ENCODE results near the gene PRPF4.
A peak's percentile ranks its signal among the peaks of the same experiment; 100 is the strongest.

The PRPF4 gene

DNA sequence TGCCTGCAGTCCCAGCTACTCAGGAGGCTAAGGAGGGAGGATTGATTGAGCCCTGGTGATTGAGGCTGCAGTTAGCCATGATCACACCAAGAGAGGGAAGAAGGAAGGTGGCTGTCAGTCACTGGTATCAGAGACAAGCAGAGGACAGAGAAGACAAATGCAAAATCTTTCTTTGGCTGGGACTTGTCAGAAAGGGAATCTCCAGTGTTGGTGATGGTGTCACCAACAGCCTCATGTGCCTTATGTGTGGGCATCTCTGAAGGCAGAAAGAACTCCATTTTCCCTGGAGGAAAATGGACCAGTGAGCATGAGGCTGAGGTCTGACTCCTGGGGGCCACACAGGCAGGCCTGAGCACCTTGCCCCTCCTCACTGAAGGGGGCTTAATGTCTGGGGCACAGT, 39.8 kb downstream of the PRPF4 start:
- DNase-seq, result no peak

DNA sequence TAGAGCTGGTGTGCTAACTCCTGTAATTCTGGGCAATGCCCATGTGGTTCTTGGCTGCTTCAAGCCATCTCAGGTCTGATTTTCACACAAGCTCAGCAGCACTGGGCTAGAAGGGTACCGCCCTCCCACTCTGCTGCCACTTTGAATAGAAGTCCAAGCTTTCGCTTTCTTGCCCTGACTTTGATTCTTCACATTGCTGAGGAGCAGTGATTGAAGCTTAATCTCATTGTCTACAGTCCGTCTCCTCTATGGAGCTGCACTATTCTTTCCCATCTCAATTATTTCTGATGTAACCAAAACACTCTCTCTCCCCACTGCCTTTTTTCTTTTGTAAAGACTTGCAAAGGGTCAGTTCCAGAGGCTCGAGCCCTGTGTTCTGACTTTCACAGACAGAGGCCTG, 40.6 kb downstream of the PRPF4 start:
- DNase-seq, result no peak

DNA sequence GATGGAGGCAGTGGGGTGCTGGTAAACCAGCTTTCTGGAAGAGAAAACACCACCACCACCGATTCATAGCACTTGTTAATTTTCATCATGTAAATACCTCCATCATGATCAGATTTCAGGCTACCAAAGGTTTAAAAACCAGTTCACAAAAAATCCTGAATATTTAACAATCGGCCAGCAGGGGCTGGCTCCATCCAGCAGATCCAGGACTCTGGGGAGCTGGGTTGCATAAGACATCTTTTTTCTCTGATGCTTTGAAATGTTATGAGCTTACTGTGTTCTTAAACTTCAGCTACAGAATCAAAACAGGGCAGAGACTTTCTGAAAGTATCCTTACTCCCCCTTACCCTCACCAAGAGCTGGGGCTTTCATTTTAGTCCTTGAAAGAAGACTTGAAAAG, 42.3 kb downstream of the PRPF4 start:
- no peak for DNase-seq

DNA sequence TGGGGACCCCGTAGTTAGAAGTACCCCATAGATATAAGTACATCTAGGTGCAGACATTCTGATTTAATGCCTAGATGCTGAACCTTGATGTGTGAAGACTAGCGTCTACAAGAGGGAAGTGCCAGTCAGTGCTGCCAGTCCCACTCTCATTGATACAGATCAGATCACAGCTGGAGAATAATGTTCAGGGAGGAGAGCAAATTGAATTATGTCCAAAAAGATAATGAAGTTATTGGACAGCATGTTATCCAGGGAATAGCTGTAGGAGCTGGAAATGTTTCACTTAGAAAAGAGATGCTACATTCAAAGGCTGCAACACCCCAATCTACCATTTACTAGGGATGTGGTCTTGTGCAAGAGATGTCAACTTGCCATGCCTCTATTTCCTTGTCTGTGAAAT, 43.6 kb downstream of the PRPF4 start:
- no peak for DNase-seq

DNA sequence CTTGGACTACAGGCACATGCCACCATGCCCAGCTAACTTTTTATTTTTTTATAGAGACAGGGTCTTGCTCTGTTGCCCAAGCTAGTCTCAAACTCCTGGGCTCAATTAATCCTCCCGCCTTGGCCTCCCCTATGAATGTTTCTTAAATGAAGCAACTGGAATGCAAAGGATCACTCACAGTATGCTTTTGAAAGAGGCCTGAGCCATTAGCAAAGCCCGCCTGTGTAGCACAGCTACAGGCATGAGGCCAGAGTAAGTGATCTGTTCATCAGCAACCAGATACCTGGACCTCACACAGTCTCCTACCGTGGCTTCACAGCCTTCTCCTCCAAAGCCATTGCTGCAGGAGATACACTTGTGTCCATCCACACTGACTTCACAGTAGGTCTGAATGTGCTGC, 44.6 kb downstream of the PRPF4 start:
- DNase-seq, result no peak

DNA sequence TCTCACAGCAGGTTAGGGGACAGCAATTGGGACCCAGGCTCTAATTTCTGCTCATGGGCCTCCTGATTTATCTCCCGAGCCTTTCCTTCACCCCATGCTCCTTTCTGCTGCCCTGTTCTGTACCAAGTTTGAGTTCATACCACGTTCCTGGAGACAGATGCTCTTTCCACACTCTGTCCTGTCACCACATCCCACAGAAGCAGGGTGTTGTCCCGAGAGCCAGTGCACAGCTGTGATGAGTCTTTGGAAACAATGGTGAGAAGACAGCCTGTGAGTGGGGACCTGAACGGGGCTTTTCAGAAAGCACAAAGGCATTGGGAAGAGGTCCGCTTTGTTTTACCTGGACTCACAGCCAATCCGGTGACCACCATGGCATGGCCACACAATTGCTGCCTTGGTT, 47.2 kb downstream of the PRPF4 start:
- DNase-seq, result no peak

DNA sequence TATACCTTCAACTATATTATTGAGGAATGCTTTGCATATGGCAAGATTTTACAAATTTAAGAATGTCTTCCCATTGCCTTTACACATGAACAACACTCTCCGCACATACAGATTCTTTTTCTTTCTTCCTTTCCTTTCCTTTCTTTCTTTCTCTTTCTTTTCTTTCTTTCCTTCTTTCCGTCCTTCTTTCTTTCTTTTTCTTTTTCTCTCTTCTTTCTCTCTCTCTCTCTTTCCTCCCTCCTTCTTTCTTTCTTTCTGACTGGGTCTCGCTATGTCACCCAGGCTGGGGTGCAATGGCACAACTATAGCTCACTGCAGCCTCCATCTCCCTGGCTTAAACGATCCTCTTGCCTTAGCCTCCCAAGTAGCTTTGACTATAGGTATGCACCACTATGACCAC, 50.8 kb downstream of the PRPF4 start:
- no peak for DNase-seq

DNA sequence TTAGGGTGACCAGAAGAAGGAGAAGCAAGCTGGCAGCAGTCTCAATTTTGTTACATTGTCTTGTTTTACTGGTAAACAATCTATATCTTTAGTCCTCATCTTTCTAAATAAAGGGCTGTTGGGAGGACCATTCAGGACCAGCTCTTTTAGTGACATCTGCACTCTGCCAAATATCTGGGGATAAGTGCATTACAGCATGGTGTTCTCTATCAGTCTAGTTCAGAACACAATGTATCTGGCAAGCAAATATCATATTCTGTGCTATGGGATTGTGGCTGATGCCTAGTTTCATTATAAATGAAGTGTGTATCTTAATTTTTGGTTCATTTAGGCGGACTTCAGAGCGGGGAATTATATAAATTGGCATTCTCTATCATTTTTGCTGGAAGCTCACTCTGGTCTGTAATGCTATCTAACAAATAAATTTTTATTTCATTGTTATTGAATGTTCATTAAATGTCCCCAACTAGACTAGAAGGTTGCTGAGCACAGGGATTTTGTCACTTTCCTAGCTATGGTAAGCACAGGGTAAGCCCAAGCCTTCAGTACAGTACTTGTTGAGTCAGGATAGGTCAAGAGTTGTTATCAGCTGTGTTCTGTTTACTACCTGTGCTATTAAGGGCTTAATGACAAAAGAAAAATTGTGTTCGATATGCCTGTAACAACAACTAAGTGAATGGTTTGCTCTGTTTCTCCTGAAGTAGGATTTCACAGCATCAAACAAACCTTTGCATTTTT, 52.8 kb downstream of the PRPF4 start:
- no peak for DNase-seq

DNA sequence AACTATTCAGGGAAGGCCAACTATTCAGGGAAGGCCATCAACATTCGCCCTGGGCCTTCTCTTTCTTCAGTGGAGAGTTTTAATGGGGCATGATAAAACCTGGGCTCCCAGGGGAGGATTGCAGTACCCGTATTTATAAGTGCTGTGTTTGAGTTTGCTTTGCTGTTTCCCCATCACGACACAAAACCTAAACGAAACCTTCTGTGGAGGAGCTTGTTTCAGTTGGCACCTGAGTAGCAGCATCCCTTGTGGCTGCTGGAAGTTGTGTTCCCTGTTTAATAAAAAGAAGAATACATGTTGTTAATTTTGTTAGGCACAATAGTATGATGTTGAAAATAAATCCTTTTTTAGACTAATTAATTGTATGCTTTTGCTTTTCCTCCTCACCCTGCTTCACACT, 56.3 kb downstream of the PRPF4 start:
- DNase-seq, result no peak

DNA sequence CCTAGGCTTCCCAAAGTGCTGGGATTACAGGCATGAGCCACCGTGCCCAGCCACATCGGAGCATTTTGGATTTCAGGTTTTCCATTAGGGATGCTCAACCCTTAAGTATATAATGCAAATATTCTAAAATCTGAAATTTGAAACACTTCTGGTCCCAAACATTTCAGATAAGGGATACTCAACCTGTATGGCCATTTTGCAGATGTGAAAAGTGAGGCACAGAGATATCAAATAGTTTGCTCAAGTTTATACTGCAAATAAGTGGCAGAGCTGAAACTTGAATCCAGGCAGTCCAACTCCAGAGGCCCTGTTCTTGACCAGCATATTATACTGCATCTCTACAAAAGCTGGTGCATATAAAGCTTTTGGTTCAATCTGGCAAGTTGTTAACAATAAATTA, 62.3 kb downstream of the PRPF4 start:
- no peak for DNase-seq

DNA sequence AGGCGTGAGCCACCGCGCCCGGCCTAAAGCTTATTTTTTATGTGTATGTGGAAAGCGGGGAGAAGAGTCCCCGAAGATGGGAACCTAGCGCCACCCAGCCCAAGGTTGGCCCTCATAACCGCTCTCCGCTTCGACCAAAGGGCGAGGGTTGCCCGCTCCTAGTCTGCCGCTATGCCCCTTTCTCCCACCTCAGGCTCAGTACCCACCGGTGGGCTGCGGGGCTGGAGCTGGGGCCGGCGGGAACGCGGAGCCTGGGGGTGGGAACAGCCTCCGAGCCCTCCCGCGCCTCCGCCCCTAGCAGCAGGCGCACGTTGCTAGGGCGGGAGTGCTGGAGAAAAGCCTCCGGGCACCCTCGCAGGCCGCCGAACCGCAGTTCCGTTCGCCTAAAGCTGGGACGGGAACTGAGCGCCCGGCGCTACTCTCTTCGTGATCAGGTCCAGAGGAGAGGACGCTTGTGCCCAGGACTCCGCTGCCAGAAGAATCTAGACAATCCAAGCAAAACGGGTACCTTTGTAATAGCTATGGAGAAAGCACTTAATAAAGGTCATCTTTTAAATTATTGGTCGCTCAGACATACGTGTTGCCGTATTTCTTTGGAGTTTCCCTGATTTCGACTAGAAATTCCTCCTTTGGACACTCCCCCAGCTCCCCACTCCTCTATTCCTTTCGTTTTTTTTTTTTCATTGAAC, 64.7 kb downstream of the PRPF4 start, which contains the start of gene WDR31:
TSS of gene WDR31 (minus strand) at position 265 of the 689 bp plus-strand sequence. CDS start 8,253 bp downstream, outside the sequence.
- peak; percentile 73 for DNase-seq

DNA sequence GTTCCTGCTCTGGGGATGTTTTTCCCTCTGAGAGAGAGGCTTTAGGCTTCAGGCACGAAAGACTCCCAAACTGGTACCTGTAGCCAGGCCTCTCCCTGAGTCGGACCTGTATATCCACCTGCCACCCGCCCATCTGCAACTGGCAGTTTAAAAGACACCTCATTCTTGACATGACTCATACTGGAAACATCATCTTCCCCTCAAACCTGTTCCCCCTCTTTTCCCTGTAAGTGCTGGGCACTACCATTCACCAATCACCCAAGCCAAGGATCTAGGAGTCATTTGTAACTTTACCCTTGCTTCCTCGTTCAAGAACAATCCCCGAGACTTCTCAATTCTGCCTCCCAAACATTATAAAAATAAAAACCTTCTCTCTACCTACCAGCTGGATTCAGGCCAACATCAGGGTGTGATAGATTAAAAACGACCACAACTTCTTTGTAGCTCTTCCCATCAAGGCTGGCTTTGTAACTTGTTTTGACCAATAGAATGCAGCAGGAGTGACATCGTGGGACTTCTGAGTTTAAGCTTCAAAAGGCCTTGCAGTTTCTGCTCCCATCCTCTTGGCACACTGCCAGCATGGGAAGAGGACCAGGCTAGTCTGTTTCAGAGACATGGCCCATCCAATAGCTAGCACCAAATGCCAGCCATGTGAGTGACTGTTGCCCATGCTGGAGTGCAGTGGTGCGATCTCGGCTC, 66.4 kb downstream of the PRPF4 start:
- DNase-seq, result no peak

Data from activated CD4-positive, alpha-beta T cell treated with anti-CD3 and anti-CD28 coated beads, Interleukin-2, amount 50 U/mL, for 1 hour (primary cell).